OCI-LY3 (cell line): ENCODE measurements around the gene RNF217.

Source experiments
- H2AFZ ChIP-seq: fragments of 200-600, 300-600 bp; shearing (Covaris generic); 2 replicates; pipeline ENCODE4 v1.6.0; 2014; ENCODE audit warnings: antibody characterized with exemption, low read depth, low read length
- H3K27ac ChIP-seq: fragments of 200-600, 300-600 bp; sonication (generic); 2 replicates; pipeline ENCODE4 v1.5.1; 2014; ENCODE audit warnings: mild to moderate bottlenecking, low read length, moderate library complexity, mixed read lengths
- H3K27me3 ChIP-seq: fragments of 200-600, 300-600 bp; sonication (generic); 2 replicates; pipeline ENCODE4 v1.6.1; 2014; ENCODE audit warnings: low read depth, low read length, mixed read lengths
- H3K36me3 ChIP-seq: fragments of 200-600, 300-600 bp; sonication (generic); replicated peaks from 2 replicates; pipeline ENCODE3; 2014; ENCODE audit warnings: low read depth, low read length, mixed read lengths
- H3K4me1 ChIP-seq: fragments of 300-600, 200-600 bp; sonication (generic); 2 replicates; pipeline ENCODE4 v1.6.1; 2014; ENCODE audit warnings: low read length, mixed read lengths
- H3K4me2 ChIP-seq: fragments of 200-600, 300-600 bp; sonication (generic); 2 replicates; pipeline ENCODE4 v1.6.1; 2014; ENCODE audit warnings: low read length, mixed read lengths
- H3K4me3 ChIP-seq: fragments of 300-600, 200-600 bp; sonication (generic); 2 replicates; pipeline ENCODE4 v1.5.1; 2014; ENCODE audit warnings: antibody characterized with exemption, mild to moderate bottlenecking, low read length, moderate library complexity
- H3K79me2 ChIP-seq: fragments of 300-600, 200-600 bp; shearing (Covaris generic); 2 replicates; pipeline ENCODE4 v1.6.1; 2014; ENCODE audit warnings: mild to moderate bottlenecking, low read length, mixed read lengths
- H3K9ac ChIP-seq: fragments of 300-600, 200-600 bp; shearing (Covaris generic); 2 replicates; pipeline ENCODE4 v1.6.0; 2014; ENCODE audit warnings: mild to moderate bottlenecking, low read length, moderate library complexity
- H3K9me3 ChIP-seq: fragments of 200-600, 300-600 bp; shearing (Covaris generic); 2 replicates; pipeline ENCODE4 v1.6.1; 2014; ENCODE audit warnings: low read length, mixed read lengths; ENCODE audit not compliant: insufficient read depth
- H4K20me1 ChIP-seq: fragments of 200-600, 300-600 bp; sonication (generic); 2 replicates; pipeline ENCODE4 v1.6.1; 2016; ENCODE audit warnings: low read length, mixed read lengths; ENCODE audit not compliant: insufficient read depth
- EZH2phosphoT487 ChIP-seq: fragments of 200-600 bp; shearing (Covaris generic); IDR thresholded peaks from 2 replicates; pipeline ENCODE4 v1.6.1; 2018; ENCODE audit warnings: antibody characterized with exemption, mixed run types, low read depth
- TF ChIP-seq, protein P1 (sequence below): fragments of 200-600, 300-600 bp; sonication (generic); IDR thresholded peaks from 2 replicates; pipeline ENCODE4 v1.5.1; 2014; ENCODE audit warnings: antibody characterized with exemption, low read length, low read depth

The RNF217 gene

DNA sequence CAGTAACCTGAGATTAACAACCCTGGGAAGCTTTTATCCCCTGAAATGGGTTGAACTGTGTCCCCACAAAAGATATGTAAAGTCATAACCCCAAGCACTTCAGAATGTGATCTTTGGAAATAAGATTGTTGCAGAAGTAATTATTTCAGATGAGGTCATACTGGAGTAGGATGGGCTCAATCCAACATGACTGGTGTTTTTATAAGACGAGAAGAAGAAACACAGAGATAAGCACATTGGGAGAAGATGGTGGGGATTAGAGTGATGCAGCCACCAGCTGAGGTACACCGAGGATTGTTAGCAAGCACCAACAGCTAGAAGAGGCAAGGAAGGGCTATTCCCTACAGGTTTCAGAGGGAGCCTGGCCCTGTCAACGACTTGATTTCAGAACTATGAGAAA is 12.5 kb upstream of the RNF217 start:
- H3K4me2 ChIP-seq: no peak overlapping the region
- H3K9ac ChIP-seq: no peak overlapping the region
- no peak overlapping the region for H3K27ac ChIP-seq
- TF ChIP-seq, protein P1, sequence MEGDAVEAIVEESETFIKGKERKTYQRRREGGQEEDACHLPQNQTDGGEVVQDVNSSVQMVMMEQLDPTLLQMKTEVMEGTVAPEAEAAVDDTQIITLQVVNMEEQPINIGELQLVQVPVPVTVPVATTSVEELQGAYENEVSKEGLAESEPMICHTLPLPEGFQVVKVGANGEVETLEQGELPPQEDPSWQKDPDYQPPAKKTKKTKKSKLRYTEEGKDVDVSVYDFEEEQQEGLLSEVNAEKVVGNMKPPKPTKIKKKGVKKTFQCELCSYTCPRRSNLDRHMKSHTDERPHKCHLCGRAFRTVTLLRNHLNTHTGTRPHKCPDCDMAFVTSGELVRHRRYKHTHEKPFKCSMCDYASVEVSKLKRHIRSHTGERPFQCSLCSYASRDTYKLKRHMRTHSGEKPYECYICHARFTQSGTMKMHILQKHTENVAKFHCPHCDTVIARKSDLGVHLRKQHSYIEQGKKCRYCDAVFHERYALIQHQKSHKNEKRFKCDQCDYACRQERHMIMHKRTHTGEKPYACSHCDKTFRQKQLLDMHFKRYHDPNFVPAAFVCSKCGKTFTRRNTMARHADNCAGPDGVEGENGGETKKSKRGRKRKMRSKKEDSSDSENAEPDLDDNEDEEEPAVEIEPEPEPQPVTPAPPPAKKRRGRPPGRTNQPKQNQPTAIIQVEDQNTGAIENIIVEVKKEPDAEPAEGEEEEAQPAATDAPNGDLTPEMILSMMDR: no peak
- no peak for TF ChIP-seq EZH2phosphoT487
- H3K79me2 ChIP-seq: no peaks in the 10 kb centered on the region
- H4K20me1 ChIP-seq: no peaks in the 10 kb centered on the region
- H3K4me1 ChIP-seq: no peaks in the 10 kb centered on the region
- H2AFZ ChIP-seq: no peak overlapping the region
- H3K36me3 ChIP-seq: no peaks in the 10 kb centered on the region
- H3K4me3 ChIP-seq: no peak overlapping the region
- no peaks in the 10 kb centered on the region for H3K9me3 ChIP-seq
- no peaks in the 10 kb centered on the region for H3K27me3 ChIP-seq

DNA sequence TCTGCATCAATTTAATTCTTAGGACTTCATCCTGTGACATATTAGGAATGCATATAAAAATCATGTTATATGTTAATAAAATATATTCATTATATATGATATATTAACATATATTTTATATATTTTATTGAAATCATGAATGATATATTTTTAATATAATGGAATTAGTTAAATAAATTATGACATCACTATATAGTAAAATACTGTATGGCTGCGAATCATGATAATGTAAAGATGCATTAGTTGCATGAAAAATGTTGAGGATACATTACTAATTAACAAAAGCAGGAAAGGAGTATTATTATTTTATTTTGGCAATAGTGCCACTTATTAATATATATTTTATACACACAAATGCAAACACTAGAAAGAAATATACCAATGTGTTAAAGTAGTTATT is 8.4 kb upstream of the RNF217 start:
- no peaks in the 10 kb centered on the region for H3K9me3 ChIP-seq
- H3K27me3 ChIP-seq: no peaks in the 10 kb centered on the region
- H3K4me1 ChIP-seq: no peaks in the 10 kb centered on the region
- H3K4me3 ChIP-seq: no peak overlapping the region
- no peaks in the 10 kb centered on the region for H4K20me1 ChIP-seq
- H2AFZ ChIP-seq: no peak overlapping the region
- no peak overlapping the region for H3K27ac ChIP-seq
- H3K79me2 ChIP-seq: no peaks in the 10 kb centered on the region
- H3K9ac ChIP-seq: no peak overlapping the region
- H3K36me3 ChIP-seq: no peaks in the 10 kb centered on the region
- H3K4me2 ChIP-seq: no peak overlapping the region
- TF ChIP-seq, protein P1: no peak
- TF ChIP-seq EZH2phosphoT487: no peak

DNA sequence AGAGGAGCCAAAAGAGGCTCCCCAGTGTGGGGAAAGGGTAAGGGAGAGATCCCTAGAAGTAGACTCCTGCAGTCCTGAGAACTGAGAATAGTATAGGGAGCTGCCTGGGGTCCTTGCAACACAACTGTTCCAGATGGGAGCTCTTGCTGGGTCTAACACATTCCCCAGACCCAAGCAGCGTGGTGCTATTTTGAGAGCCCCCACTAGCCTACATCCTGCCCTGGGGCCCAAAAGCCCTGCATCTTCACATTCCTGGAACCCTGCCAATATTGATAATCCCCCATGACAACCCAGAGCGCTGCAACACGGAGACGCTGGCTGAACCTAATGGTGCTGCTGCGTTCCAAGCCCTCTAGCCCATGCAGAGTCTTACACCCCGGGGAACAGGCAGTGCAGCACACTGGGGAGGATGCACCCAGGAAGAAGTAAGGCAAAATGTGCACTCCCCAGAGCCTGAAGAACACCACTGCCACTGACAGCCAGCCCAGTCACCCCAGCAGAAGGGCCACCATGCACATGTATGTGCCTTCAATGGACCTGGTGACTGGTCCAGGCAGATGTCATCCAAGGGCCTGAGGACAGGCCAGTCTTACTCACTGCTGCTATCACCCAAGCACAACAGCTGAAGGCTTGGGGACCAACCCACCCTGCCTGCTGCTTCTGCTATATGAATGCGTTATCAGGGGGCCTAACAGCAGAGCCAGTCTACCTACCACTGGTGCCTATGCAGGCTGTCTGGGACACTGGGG is 7.0 kb upstream of the RNF217 start:
- no peak for TF ChIP-seq EZH2phosphoT487
- TF ChIP-seq, protein P1: no peak
- H3K27me3 ChIP-seq: no peaks in the 10 kb centered on the region
- H3K9ac ChIP-seq: no peak overlapping the region

DNA sequence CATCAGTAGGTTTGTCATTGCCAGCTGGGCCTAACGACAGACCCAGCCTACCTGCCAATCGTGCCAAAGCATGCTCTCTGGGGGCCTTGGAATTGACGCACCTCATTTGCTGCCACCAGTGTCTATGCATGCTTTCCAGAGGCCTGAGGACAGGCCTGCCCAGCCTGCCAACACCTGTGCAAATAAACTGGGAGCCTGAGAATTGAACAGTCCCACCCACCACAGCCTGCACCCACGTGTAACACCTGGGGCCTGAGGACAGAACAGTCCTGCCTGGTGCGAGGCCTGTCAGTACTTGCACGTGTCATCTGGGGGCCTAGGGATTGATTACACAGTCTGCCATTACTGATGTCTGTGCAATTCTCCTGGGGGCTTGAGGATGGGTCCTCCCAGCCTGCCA is 6.2 kb upstream of the RNF217 start:
- Histone ChIP-seq H3K9me3 (no peaks in the 10 kb centered on the region), H3K36me3 (no peaks in the 10 kb centered on the region), H3K27me3 (no peaks in the 10 kb centered on the region), H4K20me1 (no peaks in the 10 kb centered on the region), H3K4me1 (no peaks in the 10 kb centered on the region), H2AFZ (no peak overlapping the region), H3K9ac (no peak overlapping the region), H3K79me2 (no peaks in the 10 kb centered on the region), H3K27ac (no peak overlapping the region), H3K4me3 (no peak overlapping the region), H3K4me2 (no peak overlapping the region)
- TF ChIP-seq EZH2phosphoT487: no peak
- TF ChIP-seq, protein P1: no peak

More for the DNA sequence above, 7.0 kb upstream of the RNF217 start:
- Histone ChIP-seq H3K27ac (no peak overlapping the region), H3K79me2 (no peaks in the 10 kb centered on the region), H3K4me2 (no peak overlapping the region), H3K36me3 (no peaks in the 10 kb centered on the region), H3K4me3 (no peak overlapping the region), H2AFZ (no peak overlapping the region), H3K4me1 (no peaks in the 10 kb centered on the region), H4K20me1 (no peaks in the 10 kb centered on the region), H3K9me3 (no peaks in the 10 kb centered on the region)
